GM12878 (cell line): Measurements from ENCODE around the gene SEMA4D. TPM values are rescaled to one million over a fixed set of nuclear protein-coding genes. Genes with fewer than 3 reads are reported as not detected.

ENCODE experiments used
- BACH1 ChIP-seq: fragments of 450-650 bp; IDR thresholded peaks from 2 replicates; pipeline ENCODE4 v1.6.1; 2017; ENCODE audit warnings: mild to moderate bottlenecking, borderline replicate concordance
- BRCA1 ChIP-seq: IDR thresholded peaks from 2 replicates; pipeline ENCODE4 v1.6.1; 2011; ENCODE audit warnings: low read depth, low read length, improper control_type of control experiment
- CBX3 ChIP-seq: fragments of 200-600 bp; sonication (generic); IDR thresholded peaks from 2 replicates; pipeline ENCODE4 v1.6.1; 2016; ENCODE audit warnings: low read depth, borderline replicate concordance
- CBX5 ChIP-seq: sonication (generic); IDR thresholded peaks from 2 replicates; pipeline ENCODE4 v1.6.1; 2016; ENCODE audit warnings: low read depth, moderate library complexity, mild to moderate bottlenecking, inconsistent platforms
- CHD4 ChIP-seq: fragments of 200-600 bp; sonication (generic); IDR thresholded peaks from 2 replicates; pipeline ENCODE4 v1.6.1; 2016; ENCODE audit warnings: mild to moderate bottlenecking
- EGR1 ChIP-seq, 2 experiments: IDR thresholded peaks; 1 replicate in 1 of 2; 2 replicates in 1 of 2; pipeline ENCODE4 v1.6.1; 2011 to 2012; ENCODE audit warnings: low read depth in 2 of 2, low read length in 2 of 2, borderline replicate concordance in 1 of 2, mild to moderate bottlenecking in 1 of 2, moderate library complexity in 1 of 2
- ETV6 ChIP-seq, 2 experiments: fragments of 450-650 bp in 1 of 2; IDR thresholded peaks in 1 of 2; conservative IDR thresholded peaks in 1 of 2; 2 replicates each; pipeline ENCODE4 v1.6.1; 2014; ENCODE audit warnings: antibody characterized with exemption in 1 of 2, borderline replicate concordance in 1 of 2, low read depth in 1 of 2, mild to moderate bottlenecking in 1 of 2, moderate library complexity in 1 of 2
- FOXM1 ChIP-seq: IDR thresholded peaks from 2 replicates; pipeline ENCODE4 v1.6.1; 2012; ENCODE audit warnings: low read depth, mild to moderate bottlenecking, inconsistent platforms, low read length, moderate library complexity
- GABPA ChIP-seq: IDR thresholded peaks from 2 replicates; pipeline ENCODE4 v1.6.1; 2014; ENCODE audit warnings: antibody characterized with exemption, low read depth, mild to moderate bottlenecking, inconsistent platforms
- HCFC1 ChIP-seq: fragments of 150-350 bp; IDR thresholded peaks from 2 replicates; pipeline ENCODE4 v1.6.1; 2014; ENCODE audit warnings: low read length
- IKZF1 ChIP-seq: fragments of 450-650 bp; conservative IDR thresholded peaks from 2 replicates; pipeline ENCODE4 v1.6.1; 2017; ENCODE audit warnings: antibody characterized with exemption, mild to moderate bottlenecking
- MEF2A ChIP-seq: IDR thresholded peaks from 2 replicates; pipeline ENCODE4 v1.6.1; 2011; ENCODE audit warnings: low read depth, mild to moderate bottlenecking, low read length, moderate library complexity; ENCODE audit not compliant: insufficient read depth
- PAX8 ChIP-seq: fragments of 450-650 bp; IDR thresholded peaks from 2 replicates; pipeline ENCODE4 v1.6.1; 2017; ENCODE audit warnings: mild to moderate bottlenecking, moderate library complexity
- PML ChIP-seq: IDR thresholded peaks from 2 replicates; pipeline ENCODE4 v1.6.1; 2012; ENCODE audit warnings: low read length, inconsistent platforms
- RAD51 ChIP-seq: fragments of 450-650 bp; IDR thresholded peaks from 2 replicates; pipeline ENCODE4 v1.6.1; 2016; ENCODE audit warnings: moderate library complexity, mild to moderate bottlenecking, inconsistent platforms
- SMARCA5 ChIP-seq: fragments of 450-650 bp; IDR thresholded peaks from 2 replicates; pipeline ENCODE4 v1.6.1; 2017; ENCODE audit warnings: mild to moderate bottlenecking
- STAT1 ChIP-seq: fragments of 450-650 bp; conservative IDR thresholded peaks from 2 replicates; pipeline ENCODE4 v1.6.1; 2014; ENCODE audit warnings: antibody characterized with exemption, mild to moderate bottlenecking
- TARDBP ChIP-seq: IDR thresholded peaks from 2 replicates; pipeline ENCODE4 v1.6.1; 2016; ENCODE audit warnings: borderline replicate concordance
- WRNIP1 ChIP-seq: IDR thresholded peaks from 2 replicates; pipeline ENCODE4 v1.6.1; 2011; ENCODE audit warnings: low read depth, low read length, improper control_type of control experiment, borderline replicate concordance
- ZNF274 ChIP-seq: IDR thresholded peaks from one replicate; pipeline ENCODE4 v1.8.0; 2011; ENCODE audit not compliant: insufficient read length, insufficient read depth
- ZZZ3 ChIP-seq: IDR thresholded peaks from 2 replicates; pipeline ENCODE4 v1.6.1; 2011; ENCODE audit warnings: low read depth; ENCODE audit not compliant: control insufficient read depth, insufficient read length
- polyA plus RNA-seq, 11 experiments: library from polyadenylated mRNA; depleted of rRNA in 4 of 11; unstranded in 6 of 11; stranded (reverse) in 5 of 11; fragments of >200 nt; fragmentation: Nextera tagmentation in 4 of 11; fragmentation: Illumina TruSeq in 1 of 11; extraction: Ambion mirVana in 4 of 11; extraction: Trizol in 1 of 11; gene quantifications; 1 replicate in 1 of 11; 2 replicates in 10 of 11; pipeline versions ENCODE4 v1.2.1 to v1.2.3, GENCODE V29; 2011 to 2016; ENCODE audit warnings: inconsistent platforms in 2 of 11, missing spikeins in 2 of 11, low read depth in 1 of 11
- total RNA-seq, 4 experiments: library from RNA; depleted of rRNA in 3 of 4; stranded (reverse); fragments of >200 nt in 3 of 4; fragmentation: Illumina TruSeq in 1 of 4; extraction: Trizol in 1 of 4; gene quantifications; 2 replicates each; pipeline versions ENCODE4 v1.2.1 to v1.2.3, GENCODE V29; 2013 to 2021
- TF ChIP-seq, protein P1 (sequence below): fragments of 450-650 bp; IDR thresholded peaks from 2 replicates; pipeline ENCODE4 v1.6.1; 2018; ENCODE audit warnings: mild to moderate bottlenecking, low read depth, moderate library complexity; ENCODE audit not compliant: partially characterized antibody
- TF ChIP-seq, protein P2 (sequence below): IDR thresholded peaks from 2 replicates; pipeline ENCODE4 v1.6.1; 2012; ENCODE audit warnings: low read length, inconsistent platforms
- TF ChIP-seq, protein P3 (sequence below): IDR thresholded peaks from 2 replicates; pipeline ENCODE4 v1.6.1; 2012; ENCODE audit warnings: low read depth, low read length, improper control_type of control experiment
- TF ChIP-seq, protein P4 (sequence below): IDR thresholded peaks from 2 replicates; pipeline ENCODE4 v1.6.1; 2012; ENCODE audit warnings: low read depth, low read length, improper control_type of control experiment

SEMA4D gene
- total and polyA plus RNA-seq, 10 of the 15 experiments (the other 5 are each of a cell fraction or from before 2014, with no cell fraction given) = 15.1 to 136 (median 39.6) TPM

DNA sequence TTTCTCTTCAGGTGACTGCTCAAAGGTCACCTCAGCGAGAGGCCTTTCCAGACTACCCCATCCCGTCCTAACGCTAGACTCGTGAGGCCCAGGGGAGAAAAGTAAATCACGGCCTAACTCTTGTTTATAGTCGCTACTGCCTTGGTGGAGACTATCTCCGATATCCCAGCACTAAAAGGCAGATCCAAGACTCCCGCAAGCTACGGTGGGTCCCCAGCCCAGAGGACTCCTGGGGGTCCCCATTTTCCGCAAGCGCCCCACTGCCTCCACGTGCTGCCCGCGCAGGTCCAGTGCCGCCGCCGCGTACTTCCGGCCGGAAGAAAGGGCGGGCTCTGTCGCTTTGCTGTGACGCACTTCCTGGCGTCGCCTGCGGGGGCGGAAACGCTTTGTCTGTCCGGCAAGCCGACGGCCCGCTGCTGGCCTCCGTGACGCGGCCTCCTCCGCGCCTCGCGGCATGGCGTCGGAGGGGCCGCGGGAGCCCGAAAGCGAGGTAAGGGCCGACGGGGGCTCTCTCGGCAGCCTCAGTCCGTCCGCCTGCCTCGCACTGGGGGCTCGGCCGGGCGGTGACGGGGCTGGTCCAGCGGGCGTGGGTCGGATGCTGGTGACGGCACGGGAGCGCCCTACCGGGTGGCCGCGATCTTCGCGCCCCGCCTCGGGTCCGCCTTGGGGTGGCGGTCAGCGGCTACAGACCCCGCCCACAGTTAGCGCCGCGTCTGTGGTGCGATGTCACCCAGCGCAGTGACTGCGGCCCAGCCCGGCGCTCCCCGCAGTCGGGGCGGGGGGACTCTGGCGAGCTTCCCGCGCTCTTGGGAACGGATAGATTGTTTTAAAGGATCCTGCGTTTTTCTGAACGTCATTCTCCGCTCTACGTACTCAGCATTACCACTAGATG is 179.5 kb downstream of the SEMA4D start, which contains the start of gene SECISBP2 (continued):
- peak; percentile 98 for TF ChIP-seq GABPA
- no peak for TF ChIP-seq WRNIP1
- TF ChIP-seq CBX5 = no peak
- TF ChIP-seq MEF2A = no peak
- TF ChIP-seq SMARCA5 = no peak; the same call in none of the 2 replicates
- no peak for TF ChIP-seq CHD4
- TF ChIP-seq PML = peak; percentile 98
- TF ChIP-seq, protein P1, sequence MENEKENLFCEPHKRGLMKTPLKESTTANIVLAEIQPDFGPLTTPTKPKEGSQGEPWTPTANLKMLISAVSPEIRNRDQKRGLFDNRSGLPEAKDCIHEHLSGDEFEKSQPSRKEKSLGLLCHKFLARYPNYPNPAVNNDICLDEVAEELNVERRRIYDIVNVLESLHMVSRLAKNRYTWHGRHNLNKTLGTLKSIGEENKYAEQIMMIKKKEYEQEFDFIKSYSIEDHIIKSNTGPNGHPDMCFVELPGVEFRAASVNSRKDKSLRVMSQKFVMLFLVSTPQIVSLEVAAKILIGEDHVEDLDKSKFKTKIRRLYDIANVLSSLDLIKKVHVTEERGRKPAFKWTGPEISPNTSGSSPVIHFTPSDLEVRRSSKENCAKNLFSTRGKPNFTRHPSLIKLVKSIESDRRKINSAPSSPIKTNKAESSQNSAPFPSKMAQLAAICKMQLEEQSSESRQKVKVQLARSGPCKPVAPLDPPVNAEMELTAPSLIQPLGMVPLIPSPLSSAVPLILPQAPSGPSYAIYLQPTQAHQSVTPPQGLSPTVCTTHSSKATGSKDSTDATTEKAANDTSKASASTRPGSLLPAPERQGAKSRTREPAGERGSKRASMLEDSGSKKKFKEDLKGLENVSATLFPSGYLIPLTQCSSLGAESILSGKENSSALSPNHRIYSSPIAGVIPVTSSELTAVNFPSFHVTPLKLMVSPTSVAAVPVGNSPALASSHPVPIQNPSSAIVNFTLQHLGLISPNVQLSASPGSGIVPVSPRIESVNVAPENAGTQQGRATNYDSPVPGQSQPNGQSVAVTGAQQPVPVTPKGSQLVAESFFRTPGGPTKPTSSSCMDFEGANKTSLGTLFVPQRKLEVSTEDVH = peak; percentile 83
- TF ChIP-seq, protein P2, sequence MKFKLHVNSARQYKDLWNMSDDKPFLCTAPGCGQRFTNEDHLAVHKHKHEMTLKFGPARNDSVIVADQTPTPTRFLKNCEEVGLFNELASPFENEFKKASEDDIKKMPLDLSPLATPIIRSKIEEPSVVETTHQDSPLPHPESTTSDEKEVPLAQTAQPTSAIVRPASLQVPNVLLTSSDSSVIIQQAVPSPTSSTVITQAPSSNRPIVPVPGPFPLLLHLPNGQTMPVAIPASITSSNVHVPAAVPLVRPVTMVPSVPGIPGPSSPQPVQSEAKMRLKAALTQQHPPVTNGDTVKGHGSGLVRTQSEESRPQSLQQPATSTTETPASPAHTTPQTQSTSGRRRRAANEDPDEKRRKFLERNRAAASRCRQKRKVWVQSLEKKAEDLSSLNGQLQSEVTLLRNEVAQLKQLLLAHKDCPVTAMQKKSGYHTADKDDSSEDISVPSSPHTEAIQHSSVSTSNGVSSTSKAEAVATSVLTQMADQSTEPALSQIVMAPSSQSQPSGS = peak; percentile 30; the same call in 1 of the 2 replicates
- TF ChIP-seq ETV6 (conservative IDR thresholded peaks at IDR 0.05 in 1 of 2, IDR thresholded peaks at IDR 0.05 in 1 of 2; ENCODE audit: borderline replicate concordance in 1 of 2, low read depth in 1 of 2) = 0 out of 4 replicates have a peak, but pooled peaks of 1 of the 2 experiments have one; percentile 22
- TF ChIP-seq BACH1 = peak; percentile 92
- TF ChIP-seq EGR1 (IDR thresholded peaks at IDR 0.05; ENCODE audit: borderline replicate concordance in 1 of 2, low read depth in 2 of 2, low read length in 2 of 2) = peak; percentile 91 to 100
- no peak for TF ChIP-seq CBX3
- no peak for TF ChIP-seq ZZZ3
- TF ChIP-seq TARDBP = peak; percentile 87; the same call in 1 of the 2 replicates
- TF ChIP-seq FOXM1 = peak; percentile 54; the same call in 1 of the 2 replicates
- TF ChIP-seq HCFC1 = peak; percentile 85
- no peak for TF ChIP-seq ZNF274
- TF ChIP-seq RAD51 = peak; percentile 59
- no peak for TF ChIP-seq PAX8
- TF ChIP-seq, protein P3, sequence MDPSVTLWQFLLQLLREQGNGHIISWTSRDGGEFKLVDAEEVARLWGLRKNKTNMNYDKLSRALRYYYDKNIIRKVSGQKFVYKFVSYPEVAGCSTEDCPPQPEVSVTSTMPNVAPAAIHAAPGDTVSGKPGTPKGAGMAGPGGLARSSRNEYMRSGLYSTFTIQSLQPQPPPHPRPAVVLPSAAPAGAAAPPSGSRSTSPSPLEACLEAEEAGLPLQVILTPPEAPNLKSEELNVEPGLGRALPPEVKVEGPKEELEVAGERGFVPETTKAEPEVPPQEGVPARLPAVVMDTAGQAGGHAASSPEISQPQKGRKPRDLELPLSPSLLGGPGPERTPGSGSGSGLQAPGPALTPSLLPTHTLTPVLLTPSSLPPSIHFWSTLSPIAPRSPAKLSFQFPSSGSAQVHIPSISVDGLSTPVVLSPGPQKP = peak; percentile 98
- TF ChIP-seq BRCA1 = no peak
- TF ChIP-seq IKZF1 = peak; percentile 98
- no peak; the same call in none of the 2 replicates for TF ChIP-seq STAT1
- TF ChIP-seq, protein P4, sequence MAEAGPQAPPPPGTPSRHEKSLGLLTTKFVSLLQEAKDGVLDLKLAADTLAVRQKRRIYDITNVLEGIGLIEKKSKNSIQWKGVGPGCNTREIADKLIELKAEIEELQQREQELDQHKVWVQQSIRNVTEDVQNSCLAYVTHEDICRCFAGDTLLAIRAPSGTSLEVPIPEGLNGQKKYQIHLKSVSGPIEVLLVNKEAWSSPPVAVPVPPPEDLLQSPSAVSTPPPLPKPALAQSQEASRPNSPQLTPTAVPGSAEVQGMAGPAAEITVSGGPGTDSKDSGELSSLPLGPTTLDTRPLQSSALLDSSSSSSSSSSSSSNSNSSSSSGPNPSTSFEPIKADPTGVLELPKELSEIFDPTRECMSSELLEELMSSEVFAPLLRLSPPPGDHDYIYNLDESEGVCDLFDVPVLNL = peak; percentile 69; the same call in 1 of the 2 replicates
